ENCODE measurements around the gene TRIM17. TPM values are rescaled to one million over a fixed set of nuclear protein-coding genes. Genes with fewer than 3 reads are reported as not detected.

Gene TRIM17
- total RNA-seq (2022; extraction: Qiagen RNA extraction): not detected in 5 replicates

GRCh38 chr1:228416217-228416933 lies at the start of gene TRIM17:
TSS of gene TRIM17 (minus strand) at chr1:228416861. CDS start at chr1:228415072, 1,789 bp downstream.

Other genes starting within 250 kb of the TRIM17 start
- 3.6 to 6.4 TPM (median 5.8 TPM) in 5 replicates for gene OBSCN, start 208.8 kb downstream of the TRIM17 start, total RNA-seq (2022; extraction: Qiagen RNA extraction)
- 28.5 to 40.6 TPM (median 37.8 TPM) in 5 replicates for gene TRIM11, start 10.0 kb downstream of the TRIM17 start, total RNA-seq (2022; extraction: Qiagen RNA extraction)
- gene RNF187, start 70.5 kb upstream of the TRIM17 start, total RNA-seq (2022; extraction: Qiagen RNA extraction): 56.1 to 91.6 TPM (median 86.2 TPM) in 5 replicates

Data from A549 treated with CORT108297 at 1 μM for 4 hours (cell line).